ENCODE results near the gene KCNMB3.

Gene KCNMB3, protein sequence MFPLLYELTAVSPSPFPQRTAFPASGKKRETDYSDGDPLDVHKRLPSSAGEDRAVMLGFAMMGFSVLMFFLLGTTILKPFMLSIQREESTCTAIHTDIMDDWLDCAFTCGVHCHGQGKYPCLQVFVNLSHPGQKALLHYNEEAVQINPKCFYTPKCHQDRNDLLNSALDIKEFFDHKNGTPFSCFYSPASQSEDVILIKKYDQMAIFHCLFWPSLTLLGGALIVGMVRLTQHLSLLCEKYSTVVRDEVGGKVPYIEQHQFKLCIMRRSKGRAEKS

DNA sequence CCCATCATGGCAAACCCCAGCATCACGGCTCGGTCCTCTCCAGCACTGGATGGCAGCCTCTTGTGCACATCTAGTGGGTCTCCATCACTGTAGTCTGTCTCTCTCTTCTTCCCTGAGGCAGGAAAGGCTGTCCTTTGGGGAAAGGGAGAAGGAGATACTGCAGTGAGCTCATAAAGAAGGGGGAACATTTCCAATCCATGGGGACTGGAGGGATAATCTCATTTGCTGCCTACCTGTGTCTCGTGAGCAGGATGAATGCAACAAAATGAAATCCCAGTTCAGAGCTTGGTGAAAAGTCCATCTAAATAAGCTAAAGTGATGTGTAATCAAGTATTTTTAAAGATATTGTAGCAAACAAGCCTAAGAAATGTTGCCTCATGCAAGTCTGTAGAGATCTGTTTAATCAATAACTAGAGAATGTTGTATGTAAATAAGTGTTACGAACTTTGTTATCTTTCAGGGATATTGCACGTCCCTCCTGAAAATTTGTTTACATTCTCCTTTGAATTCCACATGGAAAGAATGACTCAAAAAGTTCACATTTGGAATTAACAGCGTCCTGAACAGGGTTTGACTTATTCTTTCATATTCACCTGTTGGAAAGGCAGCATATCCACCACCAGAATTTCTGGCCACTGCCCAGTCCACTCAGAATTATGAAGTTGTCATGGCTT is at the start of gene KCNMB3:
Gene KCNMB3 (minus strand): TSS at position 312 of the 674 bp plus-strand sequence. CDS start 124 bp downstream, at position 188.
- no peaks in the 10 kb centered on the region for H3K9me3 Mint-ChIP-seq

GRCh38 chr3:179299999-179300613 is 49.2 kb upstream of the KCNMB3 start:
- Mint-ChIP-seq H3K27ac (no peak overlapping the region), H3K9me3 (no peaks in the 10 kb centered on the region), H3K4me1 (ENCODE audit: low read depth) (no peaks in the 10 kb centered on the region), H3K36me3 (ENCODE audit: low read depth) (no peaks in the 10 kb centered on the region), H3K27me3 (ENCODE audit: low read depth) (peaks cover 31% of the 10 kb centered on the region), H3K4me3 (no peak overlapping the region)

More for the DNA sequence above, at the start of gene KCNMB3:
- Mint-ChIP-seq H3K4me1 (ENCODE audit: low read depth) (no peaks in the 10 kb centered on the region), H3K36me3 (ENCODE audit: low read depth) (peaks cover 4% of the 10 kb centered on the region), H3K27ac (no peak within 1 kb of the TSS), H3K27me3 (ENCODE audit: low read depth) (peaks cover 4% of the 10 kb centered on the region), H3K4me3 (no peak within 1 kb of the TSS)

DNA sequence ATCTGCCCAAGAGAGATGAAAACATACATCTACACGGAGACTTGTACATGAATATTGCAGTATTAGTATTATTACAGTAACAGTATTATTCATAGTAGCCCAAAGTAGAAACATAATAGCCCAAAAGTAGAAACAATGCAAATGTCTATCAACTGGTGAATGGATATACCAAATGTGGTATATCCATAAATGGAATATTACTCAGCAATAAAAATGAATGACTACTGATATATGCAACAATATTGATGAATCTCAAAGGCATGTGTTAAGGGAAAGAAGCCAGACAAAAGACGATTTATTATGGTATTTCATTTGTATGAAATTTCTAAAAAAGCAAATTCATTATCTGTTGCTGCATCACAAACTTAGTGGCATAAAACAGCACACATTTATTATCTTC is 48.4 kb upstream of the KCNMB3 start:
- no peaks in the 10 kb centered on the region for H3K4me1 Mint-ChIP-seq (ENCODE audit: low read depth)
- no peak overlapping the region for H3K27ac Mint-ChIP-seq
- no peaks in the 10 kb centered on the region for H3K36me3 Mint-ChIP-seq (ENCODE audit: low read depth)
- H3K9me3 Mint-ChIP-seq, result no peaks in the 10 kb centered on the region
- peaks cover 36% of the 10 kb centered on the region for H3K27me3 Mint-ChIP-seq (ENCODE audit: low read depth)
- H3K4me3 Mint-ChIP-seq, result no peak overlapping the region

DNA sequence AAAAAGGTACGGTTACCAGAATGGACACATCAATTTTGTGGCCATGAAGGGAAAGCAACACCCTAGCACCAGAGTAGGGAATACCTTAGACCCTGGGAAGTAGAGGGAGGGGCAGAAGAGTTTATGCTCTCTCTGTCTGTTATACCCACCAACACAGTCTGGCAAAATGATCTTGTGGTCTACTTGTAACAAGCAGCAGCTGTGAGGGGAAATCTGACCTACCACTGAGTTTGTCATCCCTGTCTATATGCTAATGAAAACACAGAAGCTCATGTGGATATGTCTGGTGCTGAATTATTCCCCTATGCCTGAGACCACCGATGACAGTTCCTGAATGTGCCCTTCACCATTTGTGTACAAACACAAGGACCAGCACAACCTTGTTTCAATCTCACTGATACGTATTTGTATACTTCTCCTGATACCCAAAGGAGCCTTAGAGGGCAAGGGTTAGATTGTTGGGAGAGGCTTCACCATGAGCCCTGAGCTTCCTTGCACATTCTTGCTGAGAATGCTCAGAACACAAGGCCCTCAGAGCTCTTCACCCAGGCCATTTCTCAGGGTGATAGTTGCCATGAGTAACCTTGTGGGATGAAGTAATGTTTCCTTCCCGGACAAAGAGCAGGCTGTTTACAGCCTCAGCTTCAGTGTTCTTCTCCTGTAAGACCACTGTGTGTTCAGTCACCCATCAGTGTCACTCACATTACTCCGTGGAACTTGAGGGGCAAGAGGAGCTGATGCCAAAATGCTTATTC is 47.2 kb upstream of the KCNMB3 start:
- H3K27me3 Mint-ChIP-seq (ENCODE audit: low read depth), result peaks cover 37% of the 10 kb centered on the region
- H3K9me3 Mint-ChIP-seq, result no peaks in the 10 kb centered on the region
- H3K27ac Mint-ChIP-seq, result no peak overlapping the region
- H3K4me3 Mint-ChIP-seq, result no peak overlapping the region
- H3K4me1 Mint-ChIP-seq (ENCODE audit: low read depth), result no peaks in the 10 kb centered on the region
- no peaks in the 10 kb centered on the region for H3K36me3 Mint-ChIP-seq (ENCODE audit: low read depth)

- Mint-ChIP-seq H3K27me3 (ENCODE audit: low read depth) (peaks cover 34% of the 10 kb centered on the region), H3K4me3 (no peak overlapping the region), H3K27ac (no peak overlapping the region), H3K9me3 (no peaks in the 10 kb centered on the region), H3K4me1 (ENCODE audit: low read depth) (no peaks in the 10 kb centered on the region), H3K36me3 (ENCODE audit: low read depth) (no peaks in the 10 kb centered on the region)
Measured at GRCh38 chr3:179292450-179292849, 41.5 kb upstream of the KCNMB3 start.

- Mint-ChIP-seq H3K4me3 (no peak overlapping the region), H3K9me3 (no peaks in the 10 kb centered on the region), H3K27ac (no peak overlapping the region), H3K27me3 (ENCODE audit: low read depth) (peaks cover 19% of the 10 kb centered on the region), H3K4me1 (ENCODE audit: low read depth) (no peaks in the 10 kb centered on the region), H3K36me3 (ENCODE audit: low read depth) (no peaks in the 10 kb centered on the region)
Measured at GRCh38 chr3:179289295-179289694, 38.4 kb upstream of the KCNMB3 start.

DNA sequence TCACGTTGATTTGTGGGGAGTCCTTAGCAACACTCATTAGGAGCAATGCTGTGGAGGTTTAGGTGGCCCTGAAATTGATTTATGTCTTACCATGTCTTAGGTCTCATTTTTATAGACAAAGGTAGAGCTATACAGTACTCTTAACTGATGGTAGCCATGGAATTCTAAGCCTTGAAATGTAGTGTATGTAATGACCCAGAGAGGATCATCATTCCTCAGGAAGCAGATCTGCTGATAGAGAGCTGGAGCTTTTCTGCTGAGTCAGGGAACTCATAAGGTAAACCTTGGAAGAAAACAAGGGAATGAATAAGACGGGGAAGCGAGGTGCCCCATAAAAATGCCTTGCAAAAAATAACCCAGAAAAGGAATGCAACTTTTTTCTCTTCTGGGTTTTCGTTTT is 37.9 kb upstream of the KCNMB3 start:
- Mint-ChIP-seq H3K27ac (no peak overlapping the region), H3K9me3 (no peaks in the 10 kb centered on the region), H3K27me3 (ENCODE audit: low read depth) (peaks cover 23% of the 10 kb centered on the region), H3K36me3 (ENCODE audit: low read depth) (no peaks in the 10 kb centered on the region), H3K4me1 (ENCODE audit: low read depth) (no peaks in the 10 kb centered on the region), H3K4me3 (no peak overlapping the region)

DNA sequence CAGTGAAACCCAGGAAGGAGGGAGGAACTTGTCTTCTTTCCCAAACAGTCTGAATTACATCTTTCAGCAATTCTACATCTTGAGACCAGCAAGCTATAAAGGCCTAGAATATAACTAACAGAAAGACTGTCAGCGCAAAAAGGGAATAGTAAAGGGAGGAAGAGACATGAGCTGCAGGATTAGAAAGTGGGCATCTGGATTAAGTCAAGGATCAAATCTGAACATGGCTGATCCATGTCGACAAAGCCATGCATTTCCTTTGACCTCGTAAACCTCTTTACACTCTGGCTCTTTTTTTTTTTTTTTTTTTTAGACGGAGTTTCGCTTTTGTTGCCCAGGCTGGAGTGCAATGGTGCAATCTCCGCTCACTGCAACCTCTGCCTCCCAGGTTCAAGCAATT is 35.4 kb upstream of the KCNMB3 start:
- no peak overlapping the region for H3K4me3 Mint-ChIP-seq
- peaks cover 26% of the 10 kb centered on the region for H3K27me3 Mint-ChIP-seq (ENCODE audit: low read depth)
- H3K4me1 Mint-ChIP-seq (ENCODE audit: low read depth), result no peaks in the 10 kb centered on the region
- no peaks in the 10 kb centered on the region for H3K9me3 Mint-ChIP-seq
- H3K27ac Mint-ChIP-seq, result no peak overlapping the region
- H3K36me3 Mint-ChIP-seq (ENCODE audit: low read depth), result no peaks in the 10 kb centered on the region

DNA sequence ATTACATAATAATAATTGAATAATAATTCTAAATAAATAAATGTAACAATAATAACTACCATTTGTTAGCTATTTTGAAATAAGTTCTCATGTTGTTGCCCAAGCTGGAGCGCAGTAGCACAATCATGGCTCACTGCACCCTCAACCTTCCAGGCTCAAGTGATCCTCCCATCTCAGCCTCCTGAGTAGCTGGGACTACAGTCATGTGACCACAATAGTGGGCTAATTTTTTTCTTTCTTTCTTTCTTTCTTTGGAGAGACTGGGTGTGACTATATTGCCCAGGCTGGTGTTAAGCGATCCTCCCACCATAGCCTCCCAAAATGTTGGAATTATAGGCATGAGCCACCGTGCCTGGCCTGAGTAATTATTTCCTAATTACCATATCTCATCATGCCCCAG is 30.9 kb upstream of the KCNMB3 start:
- Mint-ChIP-seq H3K36me3 (ENCODE audit: low read depth) (no peaks in the 10 kb centered on the region), H3K4me3 (no peak overlapping the region), H3K27me3 (ENCODE audit: low read depth) (peaks cover 34% of the 10 kb centered on the region), H3K27ac (no peak overlapping the region), H3K4me1 (ENCODE audit: low read depth) (no peaks in the 10 kb centered on the region), H3K9me3 (no peaks in the 10 kb centered on the region)

GRCh38 chr3:179279837-179280236 is 28.9 kb upstream of the KCNMB3 start:
- Mint-ChIP-seq H3K9me3 (no peaks in the 10 kb centered on the region), H3K4me3 (no peak overlapping the region), H3K27ac (no peak overlapping the region), H3K36me3 (ENCODE audit: low read depth) (no peaks in the 10 kb centered on the region), H3K4me1 (ENCODE audit: low read depth) (no peaks in the 10 kb centered on the region), H3K27me3 (ENCODE audit: low read depth) (peaks cover 36% of the 10 kb centered on the region)

DNA sequence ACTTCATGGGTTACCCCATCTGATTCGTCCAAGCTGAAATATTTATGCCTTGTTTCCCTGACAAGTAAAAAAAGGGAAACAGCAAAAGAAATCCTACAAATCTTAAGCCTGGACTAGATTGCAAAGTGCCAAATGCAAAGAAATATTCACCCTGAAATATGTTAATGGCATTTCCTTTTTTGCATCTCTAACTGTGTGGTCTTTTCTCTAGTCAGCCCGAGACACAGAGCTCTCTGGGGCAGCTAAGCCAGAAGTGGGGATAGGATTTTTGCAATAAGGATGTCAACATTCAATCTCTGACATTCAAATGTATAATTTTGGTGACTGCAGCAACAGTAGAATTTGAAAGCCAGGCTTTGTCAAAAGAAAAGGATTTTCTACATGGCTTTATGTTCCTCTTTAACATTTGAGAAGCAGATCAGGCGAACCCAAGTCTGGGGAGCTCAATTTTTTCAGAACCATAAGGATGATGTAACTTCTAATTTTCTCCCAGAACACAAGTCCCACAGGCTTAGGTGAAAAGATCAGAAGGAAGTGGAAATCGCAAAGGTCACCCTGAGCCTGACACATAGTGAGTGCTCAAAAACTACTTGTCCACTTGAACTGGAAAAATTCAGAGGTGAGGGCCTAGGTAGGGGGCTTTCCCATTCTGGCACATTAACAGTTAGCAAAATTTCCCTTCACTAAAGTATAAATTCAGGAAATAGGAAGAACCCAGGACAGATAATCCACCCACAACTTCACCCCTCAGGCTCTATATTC is 28.2 kb upstream of the KCNMB3 start:
- Mint-ChIP-seq H3K27me3 (ENCODE audit: low read depth) (peaks cover 28% of the 10 kb centered on the region), H3K4me1 (ENCODE audit: low read depth) (no peaks in the 10 kb centered on the region), H3K4me3 (no peak overlapping the region), H3K36me3 (ENCODE audit: low read depth) (no peaks in the 10 kb centered on the region), H3K27ac (no peak overlapping the region), H3K9me3 (no peaks in the 10 kb centered on the region)

DNA sequence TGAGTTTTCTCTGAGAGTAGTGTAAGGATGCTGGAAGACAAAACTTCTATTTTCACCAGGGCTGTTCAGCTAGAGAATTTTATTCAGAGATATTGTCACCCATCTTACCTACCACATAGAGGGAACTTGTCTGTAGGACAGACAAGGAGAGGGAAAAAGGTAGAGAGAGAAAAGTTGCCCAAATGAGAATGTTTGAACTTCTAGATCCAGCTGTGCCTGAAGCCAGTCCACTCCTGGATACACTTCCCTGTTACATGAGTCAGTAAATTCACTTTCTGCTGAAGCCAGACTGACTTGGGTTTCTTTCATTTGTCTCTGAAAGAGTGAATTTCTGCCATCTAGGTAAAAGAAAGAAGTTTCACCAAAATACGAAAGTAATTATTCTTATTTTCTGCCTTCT is 27.2 kb upstream of the KCNMB3 start:
- Mint-ChIP-seq H3K36me3 (ENCODE audit: low read depth) (no peaks in the 10 kb centered on the region), H3K9me3 (no peaks in the 10 kb centered on the region), H3K27ac (no peak overlapping the region), H3K4me3 (no peak overlapping the region), H3K4me1 (ENCODE audit: low read depth) (no peaks in the 10 kb centered on the region), H3K27me3 (ENCODE audit: low read depth) (peaks cover 25% of the 10 kb centered on the region)

DNA sequence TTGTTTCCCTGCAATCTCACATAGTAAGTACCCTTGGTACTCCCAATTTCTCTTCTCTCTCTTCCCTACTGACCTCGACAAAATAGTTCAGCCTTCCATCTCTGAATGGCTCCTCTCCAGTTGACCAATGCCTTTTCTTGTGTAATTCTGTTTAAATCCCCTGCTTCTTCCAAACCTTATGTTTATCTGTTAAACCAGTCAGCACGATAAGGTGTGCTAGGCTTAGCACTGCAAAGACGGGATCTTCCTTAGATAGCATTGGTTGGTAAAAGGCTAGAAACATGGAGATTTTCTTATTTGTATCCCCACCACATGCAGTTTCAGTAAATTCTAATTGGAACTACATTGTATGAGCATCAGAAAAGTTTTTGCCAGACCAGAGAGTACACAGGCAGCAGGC is 25.8 kb upstream of the KCNMB3 start:
- Mint-ChIP-seq H3K9me3 (no peaks in the 10 kb centered on the region), H3K27ac (no peak overlapping the region), H3K27me3 (ENCODE audit: low read depth) (peaks cover 14% of the 10 kb centered on the region), H3K4me3 (no peak overlapping the region), H3K36me3 (ENCODE audit: low read depth) (no peaks in the 10 kb centered on the region), H3K4me1 (ENCODE audit: low read depth) (no peaks in the 10 kb centered on the region)

GRCh38 chr3:179276001-179276400 is 25.1 kb upstream of the KCNMB3 start:
- H3K27me3 Mint-ChIP-seq (ENCODE audit: low read depth), result peaks cover 14% of the 10 kb centered on the region
- no peak overlapping the region for H3K4me3 Mint-ChIP-seq
- no peaks in the 10 kb centered on the region for H3K4me1 Mint-ChIP-seq (ENCODE audit: low read depth)
- no peak overlapping the region for H3K27ac Mint-ChIP-seq
- no peaks in the 10 kb centered on the region for H3K36me3 Mint-ChIP-seq (ENCODE audit: low read depth)
- H3K9me3 Mint-ChIP-seq, result no peaks in the 10 kb centered on the region

All from T-helper 1 cell treated with Interleukin-12 subunit alpha and Interleukin-12 subunit beta and Interleukin-4 antibody, amounts not matched to agents 30 μg/mL and 1 μg/mL, for 36 hours (primary cell).